GM20000 (cell line): ENCODE data around the gene TOR4A.

Source experiments
- DNase-seq: peaks from one replicate; pipeline ENCODE4 v3.0.0; 2012; ENCODE audit warnings: low spot score
- CTCF ChIP-seq: IDR thresholded peaks from 2 replicates; pipeline ENCODE4 v1.5.1; 2012; ENCODE audit warnings: mild to moderate bottlenecking, control low read depth; ENCODE audit errors: extremely low read depth, missing control alignments

TOR4A gene

GRCh38 chr9:137306066-137306849 is 28.7 kb downstream of the TOR4A start:
- no peak for TF ChIP-seq CTCF
- DNase-seq, result no peak

GRCh38 chr9:137306850-137307254 is 29.3 kb downstream of the TOR4A start:
- no peak for TF ChIP-seq CTCF
- no peak for DNase-seq

- no peak for TF ChIP-seq CTCF
- no peak for DNase-seq
Measured at GRCh38 chr9:137307255-137308056, 29.9 kb downstream of the TOR4A start.

- DNase-seq, result no peak
- no peak for TF ChIP-seq CTCF
Measured at GRCh38 chr9:137308057-137308619, 30.6 kb downstream of the TOR4A start.

- no peak for TF ChIP-seq CTCF
- no peak for DNase-seq
Measured at GRCh38 chr9:137309368-137310188, 32.1 kb downstream of the TOR4A start.

GRCh38 chr9:137310189-137311052 is 32.9 kb downstream of the TOR4A start:
- DNase-seq, result no peak
- no peak for TF ChIP-seq CTCF
